Right atrium auricular region (tissue), 2 donors: ENCODE measurements around the gene RHNO1. TPM values are rescaled to one million over a fixed set of nuclear protein-coding genes. Genes with fewer than 3 reads are reported as not detected.
A peak's percentile ranks its signal among the peaks of the same experiment; 100 is the strongest.

Experiments
- DNase-seq: peaks from one replicate; pipeline ENCODE4 v3.0.0-alpha.2; 2019; ENCODE audit warnings: low spot score
- H3K27ac ChIP-seq, 2 donors: fragments of 200-600 bp; sonication (generic); 1 replicate in 1 of 2; 2 replicates in 1 of 2; pipeline ENCODE4 v1.5.1; 2016 to 2019
- H3K27me3 ChIP-seq, 2 donors: fragments of 200-600 bp; sonication (generic); one replicate each; pipeline versions ENCODE4 v1.5.1 to v1.6.0; 2017 to 2019
- H3K36me3 ChIP-seq: fragments of 200-600 bp; sonication (generic); one replicate; pipeline ENCODE4 v1.5.1; 2016
- H3K4me1 ChIP-seq, 2 donors: fragments of 200-600 bp; sonication (generic); one replicate each; pipeline versions ENCODE4 v1.5.1 to v1.6.0; 2017 to 2019
- H3K4me3 ChIP-seq, 2 donors: fragments of 200-600 bp; sonication (generic); 1 replicate in 1 of 2; 2 replicates in 1 of 2; pipeline ENCODE4 v1.5.1; 2017 to 2019; ENCODE audit warnings: mild to moderate bottlenecking in 1 of 2, moderate library complexity in 1 of 2
- H3K9me3 ChIP-seq, 2 donors: fragments of 200-600 bp; sonication (generic); one replicate each; pipeline ENCODE4 v1.5.1; 2019
- total RNA-seq, 2 donors: library from RNA; depleted of rRNA; stranded (reverse); fragments of >200 nt; gene quantifications; one replicate each; pipeline ENCODE4 v1.1.0, GENCODE V29; 2016
- TF ChIP-seq, protein P1 (sequence below), 2 donors: fragments of 200-600 bp; sonication (generic); IDR thresholded peaks; one replicate each; pipeline ENCODE4 v1.5.1; 2019; ENCODE audit warnings: antibody characterized with exemption in 2 of 2

The RHNO1 gene
- total RNA-seq, 2 donors from 2014 or later, result 6.2 to 11.5 TPM

DNA sequence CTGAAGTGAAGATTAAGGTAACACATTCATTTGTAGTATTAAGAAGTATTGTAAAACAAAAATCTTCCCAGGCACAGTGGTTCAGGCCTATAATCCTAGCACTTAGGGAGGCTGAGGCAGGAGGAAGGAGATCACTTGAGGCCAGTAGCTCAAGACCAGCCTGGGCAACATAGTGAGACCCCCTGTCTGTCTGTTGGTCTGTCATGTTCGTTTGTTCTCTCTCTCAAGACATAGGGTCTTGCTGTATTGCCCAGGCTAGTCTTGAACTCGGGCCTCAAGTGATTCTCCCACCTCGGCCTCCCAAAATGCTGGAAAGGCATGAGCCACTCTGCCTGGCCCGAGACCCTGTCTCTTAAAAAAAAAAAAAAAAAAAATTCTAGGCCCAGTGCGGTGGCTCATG, 20.4 kb downstream of the RHNO1 start:
- Histone ChIP-seq H3K4me3 (no peak overlapping the region), H3K9me3 (no peaks in the 10 kb centered on the region), H3K27me3 (no peaks in the 10 kb centered on the region), H3K36me3 (no peaks in the 10 kb centered on the region), H3K27ac (no peak overlapping the region), H3K4me1 (peaks cover 0 to 31% of the 10 kb centered on the region in 2 donors)
- TF ChIP-seq, protein P1, sequence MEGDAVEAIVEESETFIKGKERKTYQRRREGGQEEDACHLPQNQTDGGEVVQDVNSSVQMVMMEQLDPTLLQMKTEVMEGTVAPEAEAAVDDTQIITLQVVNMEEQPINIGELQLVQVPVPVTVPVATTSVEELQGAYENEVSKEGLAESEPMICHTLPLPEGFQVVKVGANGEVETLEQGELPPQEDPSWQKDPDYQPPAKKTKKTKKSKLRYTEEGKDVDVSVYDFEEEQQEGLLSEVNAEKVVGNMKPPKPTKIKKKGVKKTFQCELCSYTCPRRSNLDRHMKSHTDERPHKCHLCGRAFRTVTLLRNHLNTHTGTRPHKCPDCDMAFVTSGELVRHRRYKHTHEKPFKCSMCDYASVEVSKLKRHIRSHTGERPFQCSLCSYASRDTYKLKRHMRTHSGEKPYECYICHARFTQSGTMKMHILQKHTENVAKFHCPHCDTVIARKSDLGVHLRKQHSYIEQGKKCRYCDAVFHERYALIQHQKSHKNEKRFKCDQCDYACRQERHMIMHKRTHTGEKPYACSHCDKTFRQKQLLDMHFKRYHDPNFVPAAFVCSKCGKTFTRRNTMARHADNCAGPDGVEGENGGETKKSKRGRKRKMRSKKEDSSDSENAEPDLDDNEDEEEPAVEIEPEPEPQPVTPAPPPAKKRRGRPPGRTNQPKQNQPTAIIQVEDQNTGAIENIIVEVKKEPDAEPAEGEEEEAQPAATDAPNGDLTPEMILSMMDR (IDR thresholded peaks at IDR 0.05), result no peak
- no peak for DNase-seq

DNA sequence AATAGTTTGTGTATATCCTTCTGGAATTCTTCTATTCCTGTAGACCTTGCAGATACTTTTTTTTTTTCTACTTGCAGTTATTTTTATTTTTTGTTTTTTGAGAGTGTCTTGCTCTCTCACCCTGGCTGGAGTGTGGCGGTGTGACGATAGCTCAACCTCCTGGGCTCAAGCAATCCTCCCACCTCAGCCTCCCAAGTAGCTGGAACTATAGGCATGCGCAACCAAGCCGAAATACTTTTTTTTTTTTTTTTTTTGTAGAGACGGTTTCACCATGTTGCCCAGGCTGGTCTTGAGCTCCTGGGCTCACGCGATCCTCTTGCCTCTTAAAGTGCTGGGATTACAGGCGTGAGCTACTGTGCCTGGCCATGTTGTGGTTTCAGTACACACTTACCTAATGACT, 23.6 kb downstream of the RHNO1 start:
- Histone ChIP-seq H3K27ac (no peak overlapping the region), H3K36me3 (no peaks in the 10 kb centered on the region), H3K9me3 (no peaks in the 10 kb centered on the region), H3K4me1 (peaks cover 0 to 17% of the 10 kb centered on the region in 2 donors), H3K27me3 (no peaks in the 10 kb centered on the region), H3K4me3 (no peak overlapping the region)
- DNase-seq, result no peak
- TF ChIP-seq, protein P1 (IDR thresholded peaks at IDR 0.05), result no peak

DNA sequence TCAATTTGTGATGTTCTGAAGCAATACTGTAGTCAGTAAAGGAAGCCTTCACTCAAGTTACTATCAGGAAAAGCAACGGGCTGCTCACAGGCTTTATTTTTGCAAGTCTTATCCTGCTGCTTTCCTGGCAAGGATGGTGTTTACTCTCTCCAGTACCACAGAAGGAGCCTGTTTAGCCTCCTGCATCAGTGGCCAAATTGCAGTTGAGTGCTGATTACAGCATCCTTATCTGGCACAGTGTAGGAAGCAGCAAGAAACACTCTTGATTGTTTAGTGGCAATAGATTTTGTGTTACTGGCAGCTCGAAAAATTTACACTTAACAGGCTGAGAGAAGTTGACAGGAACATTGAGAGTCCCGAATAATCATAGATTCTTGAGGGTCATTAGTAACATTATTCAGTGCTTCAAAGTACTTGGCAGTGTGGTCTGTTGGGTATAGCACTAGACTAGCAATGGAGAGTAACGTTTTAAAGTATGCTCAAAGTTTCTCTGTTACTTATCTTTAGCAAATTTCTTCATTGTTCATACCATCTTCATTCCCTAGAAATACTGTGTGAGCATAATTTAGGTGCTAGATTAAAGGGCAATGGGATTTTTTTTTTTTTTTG, 25.4 kb downstream of the RHNO1 start:
- no peak overlapping the region for H3K4me3 ChIP-seq
- no peaks in the 10 kb centered on the region for H3K9me3 ChIP-seq
- H3K36me3 ChIP-seq, result no peaks in the 10 kb centered on the region
- H3K4me1 ChIP-seq, result peaks cover 0 to 8% of the 10 kb centered on the region in 2 donors
- H3K27me3 ChIP-seq, result no peaks in the 10 kb centered on the region
- TF ChIP-seq, protein P1 (IDR thresholded peaks at IDR 0.05), result no peak
- no peak for DNase-seq
- H3K27ac ChIP-seq, result peak overlapping the region; percentile 20 to 46

GRCh38 chr12:2904260-2904659, 27.2 kb downstream of the RHNO1 start:
- no peak for DNase-seq
- no peak overlapping the region for H3K27ac ChIP-seq
- H3K27me3 ChIP-seq, result no peaks in the 10 kb centered on the region
- H3K9me3 ChIP-seq, result no peaks in the 10 kb centered on the region
- TF ChIP-seq, protein P1 (IDR thresholded peaks at IDR 0.05), result no peak
- peaks cover 0 to 8% of the 10 kb centered on the region in 2 donors for H3K4me1 ChIP-seq
- H3K4me3 ChIP-seq, result no peak overlapping the region
- H3K36me3 ChIP-seq, result peaks cover 4% of the 10 kb centered on the region

GRCh38 chr12:2912216-2912575, 35.2 kb downstream of the RHNO1 start:
- Histone ChIP-seq H3K27me3 (no peaks in the 10 kb centered on the region), H3K36me3 (peaks cover 41% of the 10 kb centered on the region), H3K4me1 (no peaks in the 10 kb centered on the region)

More at GRCh38 chr12:2912216-2912575, 35.2 kb downstream of the RHNO1 start:
- TF ChIP-seq, protein P1 (IDR thresholded peaks at IDR 0.05), result no peak
- no peak for DNase-seq
- Histone ChIP-seq H3K27ac (no peak overlapping the region), H3K4me3 (no peak overlapping the region), H3K9me3 (no peaks in the 10 kb centered on the region)
